COLO668 (cell line): ENCODE measurements around the gene MRPS34.

Experiments
- DNase-seq: peaks from one replicate; lab custom pipeline; 2025; ENCODE audit not compliant: unreplicated experiment; lab: John Stamatoyannopoulos, UW

Gene MRPS34

DNA sequence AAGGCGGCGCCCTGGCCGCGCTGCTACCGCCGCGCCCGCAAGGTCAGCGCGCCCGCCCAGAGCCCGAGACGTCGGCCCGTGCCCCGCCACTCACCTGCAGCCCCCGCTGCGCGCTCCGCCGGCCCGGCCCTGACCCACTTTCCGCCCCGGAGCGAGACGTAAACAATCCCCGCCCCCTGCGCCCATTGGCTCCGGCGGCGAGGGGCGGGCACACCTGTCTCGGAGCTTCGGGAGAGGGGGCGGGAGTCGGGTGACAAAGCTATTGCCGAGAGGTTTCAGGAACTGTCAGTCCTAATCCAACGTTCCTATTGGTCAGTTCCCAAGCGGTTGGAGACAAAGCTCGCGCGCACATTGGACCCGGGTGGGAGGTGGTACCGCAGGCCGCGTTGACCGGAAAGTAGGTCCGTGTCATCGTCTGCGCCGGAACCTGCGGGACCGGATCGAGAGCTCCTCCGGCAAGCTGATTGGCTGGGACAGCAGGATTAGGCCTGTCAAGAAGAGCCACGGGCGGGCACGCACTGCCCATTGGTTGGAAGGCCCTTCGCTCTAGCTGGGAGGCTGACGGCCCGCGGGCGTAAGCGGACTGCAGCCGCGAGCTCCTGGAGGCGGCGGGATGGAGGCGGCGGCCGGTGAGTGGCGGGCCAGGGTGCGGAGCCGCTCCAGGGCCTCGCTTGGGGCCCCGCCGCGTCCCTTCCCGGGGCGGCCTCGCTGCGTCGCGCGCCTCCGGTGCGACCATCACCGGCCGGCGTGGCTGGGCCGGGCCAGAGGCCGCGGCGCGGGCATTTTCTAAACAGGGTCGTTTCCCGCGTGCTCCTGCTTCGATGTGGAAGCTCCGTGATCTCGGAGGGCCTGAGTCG is 9.7 kb upstream of the MRPS34 start, which contains the start of the genes NUBP2 and SPSB3:
NUBP2 (plus strand) TSS at position 553 of the 857 bp plus-strand sequence; CDS start at position 614, 61 bp downstream.
SPSB3 (minus strand) TSS at position 164 of the 857 bp plus-strand sequence. CDS start 1,088 bp downstream, outside the sequence.
- peak; percentile 99 for DNase-seq

DNA sequence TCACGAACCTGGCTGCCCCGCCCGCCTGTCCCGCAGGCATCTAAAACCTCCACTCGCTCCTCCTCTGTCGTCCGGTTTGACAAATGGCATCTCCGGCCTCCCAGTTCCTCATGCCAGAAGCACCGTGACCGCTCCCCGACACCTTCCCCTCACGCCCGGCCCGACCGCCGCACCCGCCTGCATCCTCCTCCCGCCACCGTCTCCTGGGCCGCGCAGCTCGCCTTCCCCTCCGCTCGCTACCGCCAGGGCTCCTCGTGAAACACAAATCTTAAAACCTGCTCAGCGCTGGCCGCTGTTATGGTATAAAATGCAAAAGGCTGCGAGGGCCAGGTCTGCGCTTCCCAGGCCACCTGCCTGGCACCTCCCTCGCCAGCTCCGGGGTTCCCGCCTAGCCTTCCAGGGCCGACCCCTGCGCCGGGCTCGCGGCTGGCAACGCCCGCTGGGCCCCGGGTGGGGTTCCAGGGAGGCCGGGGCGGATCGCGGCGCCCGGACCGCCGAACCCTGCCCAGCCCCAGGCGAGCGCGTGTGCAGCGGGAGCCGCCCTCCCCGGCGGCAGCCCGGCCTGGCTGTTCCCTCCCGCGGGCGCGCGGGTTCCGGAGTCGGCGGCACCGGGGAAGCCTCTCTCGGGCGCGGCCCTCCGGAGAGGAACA is 8.9 kb upstream of the MRPS34 start:
- no peak for DNase-seq

DNA sequence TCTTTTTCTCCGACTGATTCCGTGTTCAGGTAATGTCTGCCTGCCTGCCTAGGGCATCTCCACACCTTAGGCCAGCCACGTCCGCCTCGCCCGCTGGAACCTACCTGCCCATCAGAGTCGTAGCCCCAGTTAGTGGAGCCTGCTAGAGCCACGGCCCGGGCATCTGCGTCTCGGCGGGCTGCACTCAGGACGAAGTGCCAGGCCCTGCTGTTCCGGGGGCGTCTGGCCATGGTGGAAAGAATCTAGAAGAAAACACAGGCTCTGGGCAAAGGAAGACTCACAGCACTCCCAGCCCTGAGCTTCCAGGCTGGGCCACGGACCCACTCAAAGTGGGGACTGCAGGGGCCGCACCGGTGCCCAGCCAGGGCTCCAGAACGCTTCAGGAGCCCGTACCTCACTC is 8.3 kb upstream of the MRPS34 start:
- no peak for DNase-seq

DNA sequence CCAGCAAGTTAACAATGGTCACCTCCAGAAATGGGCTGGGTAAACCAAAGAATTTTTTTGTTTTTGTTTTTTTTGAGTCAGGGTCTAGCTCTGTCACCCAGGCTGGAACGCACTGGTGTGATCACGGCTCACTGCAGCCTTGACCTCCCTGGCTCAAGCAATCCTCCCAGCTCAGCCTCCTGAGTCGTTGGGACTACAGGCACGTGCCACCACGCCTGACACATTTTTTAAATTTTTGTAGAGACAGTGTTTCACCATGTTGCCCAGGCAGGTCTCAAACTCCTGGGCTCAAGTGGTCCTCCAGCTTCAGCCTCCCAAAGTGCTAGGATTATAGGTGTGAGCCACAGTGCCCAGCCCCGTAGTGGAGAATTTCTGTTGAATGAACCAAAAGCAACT is 7.7 kb upstream of the MRPS34 start:
- DNase-seq: no peak

DNA sequence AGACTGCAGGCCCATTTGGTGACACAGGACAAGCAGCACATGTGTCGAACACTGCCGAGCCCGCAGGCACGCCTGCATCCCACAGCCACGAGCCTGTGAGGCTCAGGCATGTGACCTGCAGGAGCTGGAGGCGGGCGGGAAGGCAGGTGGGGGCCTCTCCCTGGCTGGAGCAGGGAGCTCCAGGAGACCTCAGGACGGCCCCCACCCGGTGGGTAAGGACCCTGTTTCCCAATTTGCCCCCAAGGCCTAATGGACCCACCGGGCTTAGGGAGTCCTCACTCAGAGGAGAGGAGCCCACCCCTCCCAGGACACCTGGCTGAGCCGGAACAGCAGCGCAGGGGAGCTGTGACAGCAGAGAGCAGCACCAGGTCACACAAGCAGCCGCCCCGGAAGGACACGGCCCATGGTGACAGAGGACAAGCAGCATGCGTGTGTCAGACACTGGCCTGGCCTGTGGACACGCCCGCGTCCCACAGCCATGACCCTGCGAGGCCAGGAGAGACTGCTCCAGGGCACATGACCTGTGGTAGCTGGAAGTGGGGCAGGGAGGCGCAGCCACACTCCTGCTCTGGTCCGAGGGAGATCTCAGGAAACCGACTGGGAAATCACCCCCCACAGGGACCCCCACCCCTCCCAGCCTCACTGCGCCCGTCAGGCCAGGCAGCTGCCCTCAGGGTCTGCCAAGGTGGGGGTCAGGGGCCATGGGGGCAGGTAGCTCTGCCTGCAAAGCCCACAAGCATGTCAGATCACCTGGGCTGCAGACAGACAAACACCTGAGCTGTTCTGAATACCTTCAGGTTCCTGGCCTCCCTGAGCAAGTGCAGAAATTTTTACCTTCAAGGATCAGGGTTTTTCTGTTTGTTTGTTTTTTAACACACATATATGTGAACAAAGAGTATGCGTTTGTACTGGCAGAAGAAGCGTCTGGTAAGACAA is 7.1 kb upstream of the MRPS34 start:
- no peak for DNase-seq

DNA sequence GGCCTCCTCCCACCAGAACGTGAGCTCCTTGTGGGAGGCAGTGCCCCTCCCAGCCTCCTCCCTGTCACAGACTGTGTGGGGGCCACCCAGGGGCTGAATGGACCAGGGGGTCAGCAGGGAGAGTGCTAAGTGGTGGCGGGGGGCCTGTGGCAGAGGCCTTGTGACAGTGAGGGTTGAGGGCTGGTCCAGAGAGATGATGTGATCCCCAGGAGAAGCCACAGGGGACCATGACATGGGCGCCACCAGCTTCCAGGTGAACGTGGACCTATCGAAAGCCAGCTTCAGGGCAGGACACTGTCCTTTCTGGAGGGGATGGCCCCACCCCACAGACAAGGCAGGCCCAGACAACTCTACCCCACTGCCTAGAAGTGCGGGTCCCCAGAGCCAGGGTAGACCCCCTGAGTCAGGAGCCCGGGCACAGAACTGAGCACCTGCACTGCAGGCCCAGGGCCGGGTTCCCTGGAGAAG is 6.3 kb upstream of the MRPS34 start:
- DNase-seq: no peak

DNA sequence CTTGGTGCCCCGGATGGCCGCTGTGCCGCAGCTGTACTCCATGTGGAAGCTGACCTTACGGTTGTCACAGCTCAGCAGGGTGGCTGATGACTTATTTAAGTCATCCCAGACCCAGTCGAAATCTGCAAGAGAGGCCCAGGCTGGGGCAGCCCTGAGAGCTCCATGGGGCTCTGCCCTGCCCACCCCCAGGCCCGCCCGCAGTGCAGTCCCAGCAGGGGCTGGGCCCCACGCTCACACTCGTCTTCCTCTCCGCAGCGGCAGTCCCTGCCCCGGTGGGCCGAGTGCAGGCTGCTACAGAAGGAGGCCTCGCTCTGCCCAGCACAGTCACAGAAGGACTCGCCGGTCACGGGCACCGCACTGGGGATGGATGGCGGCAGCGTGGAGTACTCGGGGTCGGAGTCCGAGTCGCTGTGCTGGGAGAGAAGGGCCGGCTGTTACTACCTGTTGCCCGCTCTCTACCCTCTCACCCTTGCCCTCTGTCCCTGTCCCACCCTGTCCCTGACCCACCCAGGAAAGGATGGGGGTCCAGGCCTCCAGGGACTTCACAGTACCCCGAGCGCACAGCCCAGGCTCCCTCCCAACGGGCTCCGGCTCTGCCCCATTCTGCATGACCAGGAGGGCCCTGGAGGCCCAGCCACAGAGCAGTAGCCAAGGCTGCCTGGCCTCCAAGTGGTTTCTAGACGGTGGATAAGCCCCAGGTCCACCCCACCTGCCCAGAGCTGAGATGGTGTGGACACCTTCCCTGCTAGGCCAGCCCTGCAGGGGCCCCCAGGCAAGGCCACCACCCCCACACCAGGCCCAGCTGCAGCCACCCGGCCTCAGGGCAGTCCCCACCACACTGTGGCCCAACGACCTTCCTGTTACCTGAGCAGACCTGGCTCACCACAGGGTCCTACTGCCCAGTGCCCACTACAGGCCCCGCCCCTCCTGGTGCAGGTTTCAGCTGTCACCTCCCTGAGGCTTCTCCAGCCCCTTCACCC is 5.6 kb upstream of the MRPS34 start:
- no peak for DNase-seq

DNA sequence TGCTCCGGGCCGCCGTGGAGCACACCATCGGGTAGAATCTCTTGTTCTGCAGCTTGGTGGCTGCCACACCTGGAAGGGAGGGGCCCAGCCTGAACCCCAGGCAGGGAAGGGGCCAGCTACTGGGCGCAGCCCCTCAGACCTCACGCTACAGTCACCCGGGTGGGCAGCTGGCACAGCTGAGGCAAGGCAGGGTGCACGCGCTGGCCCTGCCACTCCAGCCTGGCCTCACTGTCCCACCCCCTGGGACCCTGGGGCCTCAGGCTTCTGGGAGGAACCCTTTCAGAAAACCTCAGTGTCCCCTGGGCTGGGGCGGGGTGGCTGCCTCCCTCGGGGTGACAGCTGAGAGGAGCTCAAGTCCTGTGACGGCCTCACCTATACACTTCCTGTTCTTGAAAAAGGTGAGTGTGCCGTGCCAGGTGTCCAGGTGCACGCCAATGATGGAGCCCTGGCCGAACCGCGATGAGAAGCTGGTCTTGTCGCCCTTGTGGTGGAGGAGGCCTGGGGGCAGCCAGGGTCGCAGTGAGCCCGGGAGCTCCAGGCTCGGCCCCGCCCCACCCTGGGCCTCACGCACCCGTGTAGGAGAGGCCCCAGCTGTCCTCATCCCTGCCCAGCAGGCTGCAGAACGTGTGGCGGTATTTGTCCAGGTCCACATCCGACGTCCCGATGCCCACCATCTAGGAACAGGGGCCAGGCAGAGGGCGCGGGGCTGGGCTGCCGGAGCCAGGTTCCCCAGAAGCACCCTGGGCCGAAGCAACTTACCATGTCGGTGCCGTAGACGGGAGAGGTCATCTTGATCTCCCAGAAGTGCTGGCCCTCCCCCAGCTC is 4.7 kb upstream of the MRPS34 start:
- DNase-seq: no peak

DNA sequence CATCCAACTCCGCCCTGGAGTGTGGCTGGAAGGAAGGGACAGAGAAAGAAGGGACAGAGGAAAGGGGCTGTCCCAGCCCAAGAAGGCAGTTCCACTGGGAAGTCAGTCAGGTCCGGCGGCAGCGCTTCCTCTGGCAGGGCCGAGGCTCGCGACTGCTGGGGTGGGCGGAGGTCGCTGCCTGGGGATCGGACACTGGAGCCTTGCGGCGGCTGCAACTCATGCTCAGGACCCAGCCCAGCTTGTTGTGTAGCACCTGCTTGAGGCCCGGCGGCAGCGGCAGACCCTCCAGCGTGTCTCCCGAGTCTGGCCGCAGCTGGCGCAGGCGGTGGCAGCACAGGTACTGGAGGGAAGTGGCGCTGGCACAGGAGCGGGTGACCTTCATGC is 4.0 kb upstream of the MRPS34 start:
- DNase-seq: no peak

DNA sequence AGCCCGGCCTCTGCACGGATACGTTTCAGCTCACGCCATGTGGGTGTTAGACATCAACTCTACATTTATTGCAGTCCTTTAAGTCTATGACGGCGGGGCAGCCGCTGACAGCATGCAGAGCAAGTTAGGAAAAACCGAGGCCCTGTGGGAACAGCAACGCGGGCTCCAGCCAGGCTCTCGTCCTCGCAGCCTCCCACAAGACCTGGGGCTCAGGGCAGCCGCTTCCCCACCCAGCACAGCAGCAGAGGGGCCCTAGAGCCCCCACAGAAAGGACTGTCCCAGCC is 3.7 kb upstream of the MRPS34 start:
- DNase-seq: no peak

DNA sequence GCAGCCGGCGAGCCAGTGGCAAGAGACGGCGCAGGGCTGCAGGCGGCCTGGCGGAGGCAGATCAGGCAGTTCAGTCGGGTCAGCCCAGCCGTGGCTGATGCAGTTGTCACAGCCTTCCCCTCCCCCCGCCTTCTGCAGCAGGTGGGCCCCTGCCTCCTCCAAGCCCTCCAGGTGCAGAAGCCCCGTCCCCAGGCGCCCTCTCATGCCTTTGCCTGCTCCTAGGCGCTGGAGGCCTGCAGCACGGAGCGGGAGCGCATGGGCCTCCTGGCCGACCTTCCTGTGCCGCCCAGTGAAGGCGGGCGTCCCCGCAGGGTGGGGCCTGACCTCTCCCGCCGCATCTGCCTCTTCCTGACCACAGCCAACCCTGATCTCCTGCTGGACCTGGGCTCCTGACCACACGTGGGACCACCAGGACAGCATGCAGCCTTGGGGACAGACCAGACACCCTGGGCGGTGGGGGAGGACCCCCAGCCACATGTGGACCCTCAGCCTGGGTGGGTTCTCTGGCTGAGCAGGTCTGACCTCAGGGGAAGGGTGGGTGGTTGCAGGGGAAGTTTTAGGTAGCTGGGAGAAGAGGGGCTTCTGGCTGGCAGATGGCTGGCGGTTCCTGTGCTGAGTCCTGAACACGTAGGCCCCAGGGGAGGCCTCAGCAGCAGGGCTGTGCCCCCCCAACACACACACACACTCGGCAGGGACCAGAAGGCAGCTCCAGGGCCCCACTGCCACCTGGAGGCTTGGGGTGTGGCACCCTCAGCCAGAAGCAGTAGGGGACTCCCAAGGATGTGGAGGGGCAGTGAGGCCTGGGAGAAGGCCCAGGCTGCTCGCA is 3.1 kb upstream of the MRPS34 start:
- no peak for DNase-seq

DNA sequence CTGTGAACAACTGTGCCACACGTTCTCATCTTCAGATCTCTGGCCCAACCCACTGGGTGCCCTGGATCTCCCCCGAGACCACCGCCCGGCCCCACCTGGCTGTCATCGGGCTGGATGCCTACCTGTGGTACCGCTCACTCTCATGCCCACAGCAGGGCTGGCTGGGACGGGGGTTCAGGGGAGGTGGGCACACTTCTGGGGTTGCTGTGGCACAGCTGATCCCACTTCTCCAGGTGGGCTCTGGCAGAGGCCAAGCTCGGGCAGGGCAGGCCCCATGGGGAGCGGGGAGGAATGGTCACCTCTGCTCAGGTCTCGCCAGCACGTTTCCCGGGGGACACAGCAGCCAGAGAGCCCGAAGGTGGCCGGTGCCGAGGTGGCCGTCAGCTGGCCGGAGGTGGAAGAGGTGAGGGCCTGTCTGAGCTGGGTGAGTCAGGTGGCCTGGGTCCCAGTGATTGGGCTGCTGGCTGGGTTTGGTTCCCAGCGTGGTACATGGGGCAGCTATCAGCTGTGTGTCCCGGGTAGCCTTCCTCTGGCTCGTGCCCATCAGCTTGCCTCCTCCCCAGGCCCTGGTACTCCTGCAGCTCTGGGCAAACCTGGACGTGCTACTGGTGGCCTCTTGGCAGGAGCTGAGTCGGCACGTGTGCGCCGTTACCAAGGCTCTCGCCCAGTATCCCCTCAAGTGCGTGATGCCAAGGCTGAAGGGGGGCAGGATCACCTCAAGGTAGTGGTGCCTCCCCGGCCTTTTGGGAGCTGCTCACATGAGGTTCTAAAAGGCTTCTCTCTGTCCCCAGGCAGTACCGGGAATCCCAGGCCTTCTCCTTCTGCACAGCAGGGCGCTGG is 2.3 kb upstream of the MRPS34 start:
- no peak for DNase-seq

DNA sequence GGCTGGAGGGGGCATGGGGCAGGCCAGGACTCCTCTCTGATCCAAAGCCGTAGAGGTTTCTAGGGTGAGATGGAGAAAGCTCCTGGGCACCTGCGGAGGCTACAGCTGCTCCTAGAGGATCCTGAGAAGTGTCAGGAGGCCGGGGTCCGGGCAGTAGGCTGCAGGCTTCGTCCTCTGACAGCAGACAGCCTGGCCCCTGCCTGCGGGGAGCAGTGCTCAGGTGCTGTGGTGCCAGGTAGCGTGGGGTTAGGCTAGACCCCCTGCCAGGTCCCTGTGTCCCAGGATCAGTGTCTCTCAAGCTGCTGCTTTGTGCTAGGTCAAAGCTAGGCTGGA is 1.5 kb upstream of the MRPS34 start:
- DNase-seq: no peak

DNA sequence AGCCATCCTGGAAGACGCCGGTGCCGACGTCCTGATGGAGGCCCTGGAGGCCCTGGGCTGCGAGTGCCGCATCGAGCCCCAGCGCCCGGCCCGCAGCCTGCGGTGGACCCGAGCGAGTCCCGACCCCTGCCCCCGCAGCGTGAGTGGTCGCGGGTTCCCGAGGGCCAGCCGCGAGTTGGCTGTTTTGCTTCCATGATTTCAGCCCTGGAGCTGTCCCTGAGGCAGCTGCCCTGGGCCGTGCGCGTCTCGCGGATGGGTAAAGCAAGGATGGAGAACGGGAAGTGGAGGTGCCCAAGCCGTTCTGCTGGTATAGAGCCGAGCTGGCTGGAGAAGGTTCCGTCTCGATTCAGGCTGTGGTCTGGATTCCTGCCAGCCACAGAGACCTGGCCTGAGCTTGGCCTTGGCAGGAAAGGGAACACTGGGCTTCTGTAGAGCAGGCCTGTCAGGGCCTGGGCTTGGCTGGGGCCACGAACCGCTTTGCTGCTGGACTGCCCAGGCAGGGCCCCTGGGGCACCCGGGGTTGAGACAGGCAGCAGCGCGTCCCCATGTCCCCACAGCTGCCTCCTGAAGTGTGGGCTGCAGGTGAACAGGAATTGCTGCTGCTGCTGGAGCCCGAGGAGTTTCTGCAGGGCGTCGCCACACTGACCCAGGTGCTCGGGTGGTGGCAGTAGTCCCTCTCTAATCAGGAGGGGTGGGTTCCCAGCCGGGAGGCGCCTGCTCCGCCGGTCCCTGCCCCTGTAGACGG is 941 bp upstream of the MRPS34 start:
- peak; percentile 45 for DNase-seq

DNA sequence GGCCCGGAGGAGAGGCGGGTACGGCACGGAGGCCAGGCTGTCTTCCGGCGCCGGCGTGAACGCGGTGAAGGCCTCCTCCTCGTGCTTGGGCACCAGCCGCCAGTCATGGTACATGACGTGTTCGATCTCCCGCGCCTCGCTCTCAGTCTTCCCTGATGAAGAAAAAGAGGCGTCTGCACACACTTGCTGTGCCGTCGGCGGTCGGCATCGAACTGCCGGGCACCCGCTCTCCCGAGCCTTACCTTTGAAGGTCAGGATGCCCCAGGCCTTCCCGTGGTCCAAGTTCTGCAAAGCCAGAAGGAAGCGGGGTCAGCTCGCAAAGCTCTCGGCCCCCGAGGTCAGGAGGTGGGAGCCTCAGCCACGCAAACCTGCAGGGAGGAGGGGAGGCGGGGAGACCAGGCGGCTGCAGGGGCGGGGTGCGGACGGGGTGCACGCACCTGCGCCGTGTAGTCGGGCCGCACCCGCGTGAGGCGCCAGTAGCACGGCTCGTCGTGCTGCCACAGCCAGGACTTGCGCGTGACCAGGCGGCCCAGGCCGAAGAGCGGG is 499 bp downstream of the MRPS34 start, which contains the start of gene EME2:
EME2 (plus strand) TSS at position 449 of the 546 bp plus-strand sequence. CDS start 418 bp downstream, outside the sequence.
- DNase-seq: peak; percentile 69

DNA sequence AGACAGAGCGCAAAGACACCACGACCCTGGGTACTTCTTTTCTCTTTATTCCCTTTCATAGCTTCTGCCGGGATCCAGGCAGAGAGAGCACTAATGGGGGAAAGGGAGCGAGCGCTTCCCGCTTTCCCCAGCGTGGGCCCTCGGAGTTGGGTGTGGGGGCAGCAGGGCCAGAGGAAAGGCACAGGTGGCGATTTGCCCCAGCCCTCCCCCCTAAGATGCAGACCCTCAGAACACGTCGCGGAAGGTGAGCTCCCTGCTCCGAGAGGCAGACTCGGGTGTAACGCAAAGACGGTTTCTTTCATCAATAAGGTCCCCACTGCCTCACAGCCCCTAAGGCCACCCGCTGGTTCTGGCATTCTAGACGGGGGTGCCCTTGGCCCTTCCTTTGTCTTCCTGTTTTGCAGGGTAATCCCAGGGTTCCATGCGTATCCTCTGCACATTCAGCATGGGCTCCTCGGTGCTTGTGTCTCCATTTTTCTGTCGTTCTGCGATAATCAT is 1.0 kb downstream of the MRPS34 start:
- no peak for DNase-seq
